ENCODE measurements around the gene CHRNA5.

- TF ChIP-seq CTCF (IDR thresholded peaks at IDR 0.05 in 2 of 3, conservative IDR thresholded peaks at IDR 0.05 in 1 of 3; ENCODE audit: insufficient read depth in 2 of 3, low read depth in 1 of 3, low read length in 3 of 3): no peak
- TF ChIP-seq RFX5 (IDR thresholded peaks at IDR 0.05; ENCODE audit: low read depth, low read length): no peak
- TF ChIP-seq HNRNPLL (IDR thresholded peaks at IDR 0.05; ENCODE audit: low read depth, low read length, poor library complexity, severe bottlenecking): no peak
- TF ChIP-seq PRDM10 (IDR thresholded peaks at IDR 0.05; ENCODE audit: partially characterized antibody): no peak
- TF ChIP-seq ZNF174 (CRISPR knock-in tag; IDR thresholded peaks at IDR 0.05): no peak
- TF ChIP-seq HSF4 (CRISPR knock-in tag; IDR thresholded peaks at IDR 0.05; ENCODE audit: borderline replicate concordance): no peak
- no peak for TF ChIP-seq ZNF280B (CRISPR knock-in tag; IDR thresholded peaks at IDR 0.05)
- TF ChIP-seq SIN3A (IDR thresholded peaks at IDR 0.05; ENCODE audit: borderline replicate concordance in 2 of 2, control insufficient read depth in 1 of 2, low read depth in 2 of 2, low read length in 2 of 2): no peak
- no peak for TF ChIP-seq RAD21 (CRISPR knock-in tag; conservative IDR thresholded peaks at IDR 0.05 in 1 of 2, IDR thresholded peaks at IDR 0.05 in 1 of 2)
- no peak for TF ChIP-seq ZNF695 (CRISPR knock-in tag; IDR thresholded peaks at IDR 0.05)
- TF ChIP-seq ZNF3 (CRISPR knock-in tag; IDR thresholded peaks at IDR 0.05): no peak
- TF ChIP-seq TAF15 (IDR thresholded peaks at IDR 0.05; ENCODE audit: low read depth, low read length): no peak
- TF ChIP-seq BCLAF1 (IDR thresholded peaks at IDR 0.05; ENCODE audit: borderline replicate concordance in 1 of 2, control insufficient read depth in 1 of 2, low read depth in 2 of 2, low read length in 1 of 2): no peak
- TF ChIP-seq XRCC5 (IDR thresholded peaks at IDR 0.05; ENCODE audit: low read depth, low read length): no peak
These were observed 14.5 kb upstream of the CHRNA5 start for GRCh38 chr15:78550815-78551214.

Data from K562 (cell line).